GM06990 (cell line): ENCODE measurements around the gene RFPL4A.

Source experiments
- DNase-seq: peaks from one replicate; pipeline ENCODE4 v3.0.0-alpha.2; 2011; ENCODE audit not compliant: insufficient read length; ENCODE audit errors: extremely low read depth
- H3K27me3 ChIP-seq: replicated peaks from 2 replicates; pipeline ENCODE4 v1.6.0; 2011; ENCODE audit warnings: low read length; ENCODE audit not compliant: control insufficient read depth, insufficient read depth
- H3K36me3 ChIP-seq: 2 replicates; pipeline ENCODE4 v1.5.1; 2011; ENCODE audit warnings: low read length; ENCODE audit not compliant: control insufficient read depth, insufficient read depth
- H3K4me3 ChIP-seq: replicated peaks from 2 replicates; pipeline ENCODE4 v1.5.1; 2011; ENCODE audit warnings: low read depth, mild to moderate bottlenecking, control low read depth, low read length
- CTCF ChIP-seq: IDR thresholded peaks from 2 replicates; pipeline ENCODE4 v1.5.1; 2011; ENCODE audit warnings: low read length, control low read depth, mild to moderate bottlenecking, inconsistent platforms; ENCODE audit not compliant: insufficient read depth, poor library complexity, severe bottlenecking

RFPL4A gene

GRCh38 chr19:55812449-55812848 lies 53.6 kb downstream of the RFPL4A start:
- TF ChIP-seq CTCF: no peak
- H3K27me3 ChIP-seq: no peaks in the 10 kb centered on the region
- no peaks in the 10 kb centered on the region for H3K36me3 ChIP-seq
- no peak for DNase-seq
- no peak overlapping the region for H3K4me3 ChIP-seq
